Endothelial cell of umbilical vein (primary cell): ENCODE data around the gene SLC14A1.

Experiments
- EZH2 ChIP-seq: IDR thresholded peaks from 2 replicates; pipeline ENCODE4 v1.6.1; 2012; ENCODE audit warnings: borderline replicate concordance, low read depth, mild to moderate bottlenecking, moderate library complexity, low read length, inconsistent platforms; ENCODE audit not compliant: severe bottlenecking
- FOS ChIP-seq: IDR thresholded peaks from 2 replicates; pipeline ENCODE4 v1.6.1; 2011; ENCODE audit warnings: mild to moderate bottlenecking, low read length, moderate library complexity, borderline replicate concordance; ENCODE audit not compliant: insufficient read depth
- JUN ChIP-seq: IDR thresholded peaks from 2 replicates; pipeline ENCODE4 v1.6.1; 2011; ENCODE audit warnings: borderline replicate concordance, low read depth; ENCODE audit not compliant: insufficient read length, insufficient read depth
- MYC ChIP-seq: IDR thresholded peaks from one replicate; pipeline ENCODE4 v1.6.1; 2011; ENCODE audit warnings: mild to moderate bottlenecking, low read depth, low read length
- POLR2A ChIP-seq: IDR thresholded peaks from 2 replicates; pipeline ENCODE4 v1.6.1; 2012; ENCODE audit warnings: low read depth, mild to moderate bottlenecking, control low read depth, low read length
- POLR2AphosphoS5 ChIP-seq: IDR thresholded peaks from 2 replicates; pipeline ENCODE4 v1.6.1; 2012; ENCODE audit warnings: low read depth, mild to moderate bottlenecking, control low read depth, low read length, moderate library complexity; ENCODE audit not compliant: insufficient read depth
- TF ChIP-seq, protein P1 (sequence below), 2 donors: IDR thresholded peaks; 1 replicate in 1 of 2; 2 replicates in 1 of 2; pipeline ENCODE4 v1.5.1; 2011; ENCODE audit warnings: low read length in 2 of 2, mild to moderate bottlenecking in 2 of 2, moderate library complexity in 2 of 2, control low read depth in 1 of 2, inconsistent platforms in 1 of 2, low read depth in 1 of 2; ENCODE audit not compliant: insufficient read depth in 1 of 2; ENCODE audit errors: extremely low read depth in 1 of 2
- TF ChIP-seq, protein P2 (sequence below): IDR thresholded peaks from 2 replicates; pipeline ENCODE4 v1.6.1; 2011; ENCODE audit not compliant: insufficient read depth, insufficient read length

- TF ChIP-seq POLR2AphosphoS5 = no peak
- TF ChIP-seq, protein P1, sequence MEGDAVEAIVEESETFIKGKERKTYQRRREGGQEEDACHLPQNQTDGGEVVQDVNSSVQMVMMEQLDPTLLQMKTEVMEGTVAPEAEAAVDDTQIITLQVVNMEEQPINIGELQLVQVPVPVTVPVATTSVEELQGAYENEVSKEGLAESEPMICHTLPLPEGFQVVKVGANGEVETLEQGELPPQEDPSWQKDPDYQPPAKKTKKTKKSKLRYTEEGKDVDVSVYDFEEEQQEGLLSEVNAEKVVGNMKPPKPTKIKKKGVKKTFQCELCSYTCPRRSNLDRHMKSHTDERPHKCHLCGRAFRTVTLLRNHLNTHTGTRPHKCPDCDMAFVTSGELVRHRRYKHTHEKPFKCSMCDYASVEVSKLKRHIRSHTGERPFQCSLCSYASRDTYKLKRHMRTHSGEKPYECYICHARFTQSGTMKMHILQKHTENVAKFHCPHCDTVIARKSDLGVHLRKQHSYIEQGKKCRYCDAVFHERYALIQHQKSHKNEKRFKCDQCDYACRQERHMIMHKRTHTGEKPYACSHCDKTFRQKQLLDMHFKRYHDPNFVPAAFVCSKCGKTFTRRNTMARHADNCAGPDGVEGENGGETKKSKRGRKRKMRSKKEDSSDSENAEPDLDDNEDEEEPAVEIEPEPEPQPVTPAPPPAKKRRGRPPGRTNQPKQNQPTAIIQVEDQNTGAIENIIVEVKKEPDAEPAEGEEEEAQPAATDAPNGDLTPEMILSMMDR (IDR thresholded peaks at IDR 0.05; ENCODE audit: extremely low read depth in 1 of 2, insufficient read depth in 1 of 2, low read depth in 1 of 2, low read length in 2 of 2) = no peak
- no peak for TF ChIP-seq POLR2A
- no peak for TF ChIP-seq FOS
- TF ChIP-seq EZH2 = no peak
- no peak for TF ChIP-seq JUN
- no peak for TF ChIP-seq MYC
- TF ChIP-seq, protein P2, sequence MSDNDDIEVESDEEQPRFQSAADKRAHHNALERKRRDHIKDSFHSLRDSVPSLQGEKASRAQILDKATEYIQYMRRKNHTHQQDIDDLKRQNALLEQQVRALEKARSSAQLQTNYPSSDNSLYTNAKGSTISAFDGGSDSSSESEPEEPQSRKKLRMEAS = no peak
Measured at GRCh38 chr18:45785134-45785533, 61.2 kb downstream of the SLC14A1 start.
